KMS-11 (cell line): Measurements from ENCODE around the gene CAMK2N1.
"Not testable (repeated sequence)": the region's sequence is repeated elsewhere in the genome, so short reads cannot be mapped to it uniquely, and the experiment has no call there.

Experiments used
- H2AFZ ChIP-seq: fragments of 200-600 bp; sonication (generic); 2 replicates; pipeline ENCODE4 v1.6.1; 2016; ENCODE audit warnings: antibody characterized with exemption, mixed run types, low read depth
- H3K27ac ChIP-seq: fragments of 200-600 bp; sonication (generic); 2 replicates; pipeline ENCODE4 v1.6.1; 2016; ENCODE audit warnings: mild to moderate bottlenecking, mixed run types
- H3K27me3 ChIP-seq: fragments of 200-600 bp; sonication (generic); 2 replicates; pipeline ENCODE4 v1.6.1; 2017; ENCODE audit warnings: mild to moderate bottlenecking, low read depth, mixed run types, moderate library complexity; ENCODE audit not compliant: insufficient read depth
- H3K36me3 ChIP-seq: fragments of 200-600 bp; sonication (generic); 2 replicates; pipeline ENCODE4 v1.6.1; 2017; ENCODE audit warnings: mild to moderate bottlenecking, mixed run types; ENCODE audit not compliant: insufficient read depth
- H3K4me1 ChIP-seq: fragments of 200-600 bp; sonication (generic); 2 replicates; pipeline ENCODE4 v1.6.1; 2016; ENCODE audit warnings: mild to moderate bottlenecking, low read depth, mixed run types; ENCODE audit not compliant: poor library complexity, severe bottlenecking
- H3K4me2 ChIP-seq: fragments of 200-600 bp; sonication (generic); 2 replicates; pipeline ENCODE4 v1.7.0; 2016; ENCODE audit warnings: mild to moderate bottlenecking, mixed run types
- H3K4me3 ChIP-seq: fragments of 200-600 bp; sonication (generic); IDR thresholded peaks from 2 replicates; pipeline ENCODE4 v1.6.1; 2017; ENCODE audit warnings: low read depth, low read length, mixed read lengths; ENCODE audit not compliant: insufficient read depth
- H3K79me2 ChIP-seq: fragments of 200-600 bp; sonication (generic); 2 replicates; pipeline ENCODE4 v1.6.1; 2016; ENCODE audit warnings: low read depth, mixed run types; ENCODE audit not compliant: insufficient read depth
- H3K9ac ChIP-seq: fragments of 200-600 bp; sonication (generic); 2 replicates; pipeline ENCODE4 v1.6.1; 2016; ENCODE audit warnings: mild to moderate bottlenecking, mixed run types
- H4K20me1 ChIP-seq: fragments of 200-600 bp; sonication (generic); 2 replicates; pipeline ENCODE4 v1.6.1; 2016; ENCODE audit warnings: mild to moderate bottlenecking, mixed run types; ENCODE audit not compliant: insufficient read depth
- CTCF ChIP-seq: fragments of 200-600 bp; sonication (generic); conservative IDR thresholded peaks from 2 replicates; pipeline ENCODE4 v1.6.1; 2017; ENCODE audit warnings: low read depth, mild to moderate bottlenecking, antibody characterized with exemption, low read length, moderate library complexity, mixed read lengths

Gene CAMK2N1

GRCh38 chr1:20498116-20498515, 12.1 kb upstream of the CAMK2N1 start:
- no peaks in the 10 kb centered on the region for H3K79me2 ChIP-seq
- TF ChIP-seq CTCF, result no peak
- H3K4me2 ChIP-seq, result no peak overlapping the region

DNA sequence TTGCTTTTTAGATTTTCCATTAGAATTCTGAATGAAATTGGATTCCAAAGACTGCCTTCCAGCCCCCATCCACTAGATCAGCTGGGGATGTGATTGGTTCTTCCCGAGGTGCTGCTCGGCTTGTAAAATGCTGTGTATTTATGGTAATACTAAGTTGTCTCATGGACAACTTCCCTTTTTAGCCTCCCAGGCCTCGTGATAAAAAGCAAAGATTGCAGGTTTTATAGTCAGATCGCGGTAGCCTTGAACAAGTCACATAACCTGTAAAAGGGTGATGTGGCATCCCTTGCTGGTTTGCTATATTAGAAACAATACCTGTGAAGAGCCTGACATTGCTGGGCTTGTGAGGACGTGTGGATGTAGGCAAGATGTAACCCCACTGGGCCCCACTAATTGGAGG, 11.5 kb upstream of the CAMK2N1 start:
- no peak overlapping the region for H3K9ac ChIP-seq
- H3K36me3 ChIP-seq, result no peaks in the 10 kb centered on the region
- no peaks in the 10 kb centered on the region for H4K20me1 ChIP-seq
- H3K27ac ChIP-seq, result no peak overlapping the region
- TF ChIP-seq CTCF, result no peak
- no peaks in the 10 kb centered on the region for H3K4me1 ChIP-seq
- peaks cover 6% of the 10 kb centered on the region; the same call in 1 of the 2 replicates for H3K27me3 ChIP-seq
- H3K79me2 ChIP-seq, result no peaks in the 10 kb centered on the region
- no peak overlapping the region for H2AFZ ChIP-seq
- H3K4me2 ChIP-seq, result no peak overlapping the region
- no peak overlapping the region for H3K4me3 ChIP-seq

More at GRCh38 chr1:20498116-20498515, 12.1 kb upstream of the CAMK2N1 start:
- no peaks in the 10 kb centered on the region for H4K20me1 ChIP-seq
- no peaks in the 10 kb centered on the region; the same call in 1 of the 2 replicates for H3K27me3 ChIP-seq
- no peak overlapping the region for H3K27ac ChIP-seq
- H3K9ac ChIP-seq, result no peak overlapping the region
- H2AFZ ChIP-seq, result no peak overlapping the region
- H3K4me1 ChIP-seq, result no peaks in the 10 kb centered on the region
- H3K4me3 ChIP-seq, result no peak overlapping the region
- no peaks in the 10 kb centered on the region for H3K36me3 ChIP-seq

GRCh38 chr1:20496725-20497383, 10.8 kb upstream of the CAMK2N1 start:
- not testable (repeated sequence) for H3K27ac ChIP-seq, H2AFZ ChIP-seq, H3K9ac ChIP-seq, H3K27me3 ChIP-seq, H4K20me1 ChIP-seq, H3K4me2 ChIP-seq, H3K4me3 ChIP-seq, H3K4me1 ChIP-seq, H3K36me3 ChIP-seq, H3K79me2 ChIP-seq

DNA sequence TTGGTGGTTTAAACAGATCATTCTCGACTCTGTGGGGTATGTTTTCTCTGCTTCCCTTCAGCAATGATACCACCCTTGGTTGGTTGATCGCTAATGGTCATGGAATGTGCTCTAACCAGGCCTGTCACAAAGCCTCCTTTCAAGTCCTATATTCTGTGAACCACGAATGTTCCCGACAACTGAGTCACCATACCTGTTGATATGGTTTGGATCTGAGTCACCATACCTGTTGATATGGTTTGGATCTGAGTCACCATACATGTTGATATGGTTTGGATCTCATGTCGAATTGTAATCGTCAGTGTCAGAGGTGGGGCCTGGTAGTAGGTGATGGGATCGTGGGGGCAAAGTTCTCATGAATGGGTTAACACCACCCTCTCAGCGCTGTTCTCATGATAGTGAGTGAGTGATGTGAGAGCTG, 10.2 kb upstream of the CAMK2N1 start:
- Histone ChIP-seq H3K4me3 (no peak overlapping the region), H4K20me1 (no peaks in the 10 kb centered on the region), H3K9ac (no peak overlapping the region), H3K79me2 (no peaks in the 10 kb centered on the region), H3K27ac (no peak overlapping the region), H3K36me3 (no peaks in the 10 kb centered on the region), H3K4me1 (no peaks in the 10 kb centered on the region), H3K27me3 (peaks cover 11% of the 10 kb centered on the region; the same call in 1 of the 2 replicates), H2AFZ (no peak overlapping the region), H3K4me2 (no peak overlapping the region)
- no peak for TF ChIP-seq CTCF

GRCh38 chr1:20495661-20496060, 9.7 kb upstream of the CAMK2N1 start:
- Histone ChIP-seq H3K79me2 (no peaks in the 10 kb centered on the region), H3K27me3 (peaks cover 15% of the 10 kb centered on the region; the same call in 1 of the 2 replicates), H3K4me3 (no peak overlapping the region), H4K20me1 (no peaks in the 10 kb centered on the region), H3K4me2 (no peak overlapping the region), H3K27ac (no peak overlapping the region), H3K36me3 (no peaks in the 10 kb centered on the region), H3K9ac (no peak overlapping the region), H3K4me1 (no peaks in the 10 kb centered on the region), H2AFZ (no peak overlapping the region)
- no peak for TF ChIP-seq CTCF
